ENCODE data around the gene TBC1D5.

- TF ChIP-seq CTCF (IDR thresholded peaks at IDR 0.05 in 8 of 11, conservative IDR thresholded peaks at IDR 0.05 in 3 of 11), result no peak
- TF ChIP-seq POLR2A (IDR thresholded peaks at IDR 0.05), result no peak
These were observed 576.1 kb downstream of the TBC1D5 start for GRCh38 chr3:17166369-17166768.
